MCF 10A (cell line): Measurements from ENCODE around the gene ANGPTL7. TPM values are rescaled to one million over a fixed set of nuclear protein-coding genes. Genes with fewer than 3 reads are reported as not detected.

Experiments
- BruUV-seq: library from RNA; stranded (reverse); fragments of 400-500 nt; replicated peaks from 2 replicates; lab custom pipeline; 2021; lab: Mats Ljungman, UMichigan
- CTCF ChIA-PET: fragments of 300-600 bp; sonication (Branson Sonifier 250); formaldehyde crosslinking; extraction: SDS; loops from one replicate; lab custom pipeline; 2021; ENCODE audit warnings: antibody characterized with exemption, inconsistent platforms; lab: Yijun Ruan, JAX
- POLR2A ChIA-PET: fragments of 300-600, 350-650 bp; sonication (Branson Sonifier 250); formaldehyde crosslinking; extraction: SDS; loops from one replicate; lab custom pipeline; 2020; ENCODE audit warnings: antibody characterized with exemption, inconsistent platforms; lab: Yijun Ruan, JAX
- DNase-seq: peaks from one replicate; pipeline ENCODE4 v3.0.0-alpha.2; 2018; ENCODE audit not compliant: unreplicated experiment
- H3K27ac Mint-ChIP-seq: one replicate; pipeline ENCODE4 v1.8.0; 2022; ENCODE audit warnings: mild to moderate bottlenecking, low read depth, mixed read lengths; ENCODE audit not compliant: unreplicated experiment
- H3K27me3 Mint-ChIP-seq: one replicate; pipeline ENCODE4 v1.8.0; 2022; ENCODE audit warnings: mixed read lengths; ENCODE audit not compliant: insufficient read depth, unreplicated experiment
- H3K36me3 Mint-ChIP-seq: one replicate; pipeline ENCODE4 v1.8.0; 2022; ENCODE audit warnings: mild to moderate bottlenecking, moderate library complexity, mixed read lengths; ENCODE audit not compliant: insufficient read depth, unreplicated experiment
- H3K4me1 Mint-ChIP-seq: one replicate; pipeline ENCODE4 v1.8.0; 2022; ENCODE audit warnings: mixed read lengths; ENCODE audit not compliant: insufficient read depth, unreplicated experiment
- H3K4me3 Mint-ChIP-seq: one replicate; pipeline ENCODE4 v1.8.0; 2022; ENCODE audit warnings: mild to moderate bottlenecking, moderate library complexity, mixed read lengths; ENCODE audit not compliant: unreplicated experiment
- H3K9me3 Mint-ChIP-seq: one replicate; pipeline ENCODE4 v1.8.0; 2022; ENCODE audit warnings: mixed read lengths; ENCODE audit not compliant: unreplicated experiment
- intact Hi-C: fragments of 100-400 bp; cut with micrococcal nuclease; formaldehyde crosslinking; loops from 2 replicates; pipeline ENCODE4 v1.14.1; 2022
- total RNA-seq: library from RNA; stranded (reverse); gene quantifications from 2 replicates; pipeline ENCODE4 v1.2.3, GENCODE V29; 2022
- TF ChIP-seq, protein P1 (sequence below): fragments of 200-600 bp; IDR thresholded peaks from one replicate; pipeline ENCODE4 v1.8.0; 2022; ENCODE audit warnings: antibody characterized with exemption, mild to moderate bottlenecking; ENCODE audit not compliant: unreplicated experiment

ANGPTL7 gene
- total RNA-seq, 1 experiment from 2014 or later, result not detected

DNA sequence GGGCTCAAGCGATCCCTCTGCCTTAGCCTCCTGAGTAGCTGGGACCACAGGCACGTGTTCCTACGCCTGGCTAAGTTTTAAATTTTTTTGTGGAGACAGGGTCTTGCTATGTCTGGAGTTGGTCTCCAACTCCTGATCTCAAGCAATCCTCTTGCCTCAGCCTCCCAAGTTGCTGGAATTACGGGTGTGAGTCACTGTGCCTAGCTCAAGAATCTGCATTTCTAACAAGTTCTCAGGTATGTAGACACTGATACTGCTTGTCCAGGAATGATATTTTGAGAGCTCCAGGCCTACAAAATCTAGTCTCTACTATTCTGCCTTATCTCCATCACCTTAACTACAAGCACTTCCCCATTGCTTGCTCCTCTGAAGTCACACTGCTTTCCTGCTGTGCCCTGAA is 22.3 kb downstream of the ANGPTL7 start:
- intact Hi-C loops, result no loop called here
- no TSS peak for BruUV-seq
- CTCF ChIA-PET, result interaction anchor here (0.7 to 1.4 kb wide), 3 partner anchors 23 to 1340 kb away, joined by 3 to 8 read pairs (median 6); no protein-coding TSS in a partner anchor
- DNase-seq, result no peak
- H3K27me3 Mint-ChIP-seq, result no peaks in the 10 kb centered on the region
- no peaks in the 10 kb centered on the region for H3K4me1 Mint-ChIP-seq
- H3K4me3 Mint-ChIP-seq, result no peak overlapping the region
- POLR2A ChIA-PET, result no interaction called here
- H3K36me3 Mint-ChIP-seq, result peaks cover 82% of the 10 kb centered on the region
- TF ChIP-seq, protein P1, sequence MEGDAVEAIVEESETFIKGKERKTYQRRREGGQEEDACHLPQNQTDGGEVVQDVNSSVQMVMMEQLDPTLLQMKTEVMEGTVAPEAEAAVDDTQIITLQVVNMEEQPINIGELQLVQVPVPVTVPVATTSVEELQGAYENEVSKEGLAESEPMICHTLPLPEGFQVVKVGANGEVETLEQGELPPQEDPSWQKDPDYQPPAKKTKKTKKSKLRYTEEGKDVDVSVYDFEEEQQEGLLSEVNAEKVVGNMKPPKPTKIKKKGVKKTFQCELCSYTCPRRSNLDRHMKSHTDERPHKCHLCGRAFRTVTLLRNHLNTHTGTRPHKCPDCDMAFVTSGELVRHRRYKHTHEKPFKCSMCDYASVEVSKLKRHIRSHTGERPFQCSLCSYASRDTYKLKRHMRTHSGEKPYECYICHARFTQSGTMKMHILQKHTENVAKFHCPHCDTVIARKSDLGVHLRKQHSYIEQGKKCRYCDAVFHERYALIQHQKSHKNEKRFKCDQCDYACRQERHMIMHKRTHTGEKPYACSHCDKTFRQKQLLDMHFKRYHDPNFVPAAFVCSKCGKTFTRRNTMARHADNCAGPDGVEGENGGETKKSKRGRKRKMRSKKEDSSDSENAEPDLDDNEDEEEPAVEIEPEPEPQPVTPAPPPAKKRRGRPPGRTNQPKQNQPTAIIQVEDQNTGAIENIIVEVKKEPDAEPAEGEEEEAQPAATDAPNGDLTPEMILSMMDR, result no peak
- H3K27ac Mint-ChIP-seq, result no peak overlapping the region
- H3K9me3 Mint-ChIP-seq, result no peaks in the 10 kb centered on the region

DNA sequence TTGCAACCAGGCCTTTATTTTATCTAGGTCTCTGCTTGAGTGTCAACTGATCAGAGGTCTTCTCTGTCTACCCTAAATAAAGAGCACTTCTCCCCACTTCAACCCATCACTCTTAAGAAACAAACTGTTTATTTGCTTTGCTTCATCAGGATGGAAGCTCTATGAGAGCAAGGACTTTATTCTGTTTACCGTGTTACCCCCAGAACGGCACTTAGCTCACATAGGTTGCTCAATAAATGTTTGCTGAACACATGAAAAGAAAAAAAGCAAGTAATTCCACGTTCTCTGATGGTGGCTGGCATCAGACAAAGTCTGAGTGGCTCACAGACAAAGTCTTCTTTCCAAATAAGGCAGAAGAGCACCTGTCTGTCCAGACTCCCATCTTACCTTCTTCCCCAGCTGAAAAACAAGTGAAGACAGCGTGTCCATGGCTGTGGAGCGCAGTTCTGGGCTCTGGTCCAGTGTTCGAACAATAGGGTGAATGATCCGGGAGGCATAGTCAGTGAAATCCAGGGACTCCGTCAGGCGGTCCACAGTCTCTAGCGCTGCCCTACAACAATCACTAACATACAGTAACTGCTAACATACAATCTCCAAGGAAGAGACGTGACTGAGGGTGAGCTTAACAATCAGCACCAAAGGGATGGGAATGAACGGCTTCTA is 22.9 kb downstream of the ANGPTL7 start:
- H3K4me1 Mint-ChIP-seq, result no peaks in the 10 kb centered on the region
- H3K9me3 Mint-ChIP-seq, result no peaks in the 10 kb centered on the region
- H3K27ac Mint-ChIP-seq, result no peak overlapping the region
- peaks cover 85% of the 10 kb centered on the region for H3K36me3 Mint-ChIP-seq
- no peaks in the 10 kb centered on the region for H3K27me3 Mint-ChIP-seq
- POLR2A ChIA-PET, result no interaction called here
- TF ChIP-seq, protein P1, result no peak
- no TSS peak for BruUV-seq
- CTCF ChIA-PET, result interaction anchor here (0.7 to 1.4 kb wide), 3 partner anchors 23 to 1340 kb away, joined by 3 to 8 read pairs (median 6); no protein-coding TSS in a partner anchor
- no peak for DNase-seq
- intact Hi-C loops, result no loop called here
- no peak overlapping the region for H3K4me3 Mint-ChIP-seq

DNA sequence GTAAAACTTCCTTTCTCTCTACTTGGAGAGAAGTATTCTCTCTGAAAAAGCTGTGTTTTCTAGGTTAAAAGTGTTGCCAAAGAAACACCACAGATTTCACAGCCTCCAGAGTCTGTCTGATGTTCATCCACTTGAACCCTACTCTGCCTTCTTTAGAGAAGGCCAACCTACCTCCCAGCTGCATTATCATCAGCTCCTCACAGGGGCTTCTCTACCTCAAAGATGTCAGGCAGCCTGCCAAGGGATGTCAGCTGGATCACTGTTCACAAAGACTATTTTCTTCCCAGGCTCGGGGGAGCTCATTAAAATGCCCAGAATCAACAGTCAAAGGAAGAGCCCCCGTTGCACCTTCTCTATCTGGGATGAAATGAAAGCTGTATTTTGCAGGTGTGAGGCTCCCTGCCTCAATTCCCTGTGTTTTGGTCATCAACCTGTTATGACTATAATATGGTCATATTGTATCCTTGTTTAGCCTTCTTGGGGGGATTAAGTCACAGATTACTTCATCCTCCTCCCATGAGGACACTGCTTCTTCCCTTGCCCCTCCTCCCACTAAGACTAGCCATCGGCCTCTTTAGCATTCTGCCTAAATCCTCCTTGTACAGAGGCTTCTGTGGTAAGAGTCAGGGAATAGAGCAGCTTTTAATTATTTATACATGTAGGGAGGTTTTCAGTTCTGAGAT is 25.7 kb downstream of the ANGPTL7 start:
- intact Hi-C loops, result no loop called here
- CTCF ChIA-PET, result interaction anchor here (1.1 kb wide), 1 partner anchor 10 kb away, joined by 3 read pairs; no protein-coding TSS in a partner anchor
- H3K36me3 Mint-ChIP-seq, result peaks cover 95% of the 10 kb centered on the region
- no TSS peak for BruUV-seq
- no peaks in the 10 kb centered on the region for H3K4me1 Mint-ChIP-seq
- H3K4me3 Mint-ChIP-seq, result no peak overlapping the region
- DNase-seq, result no peak
- H3K27ac Mint-ChIP-seq, result no peak overlapping the region
- H3K9me3 Mint-ChIP-seq, result no peaks in the 10 kb centered on the region
- TF ChIP-seq, protein P1, result no peak
- no peaks in the 10 kb centered on the region for H3K27me3 Mint-ChIP-seq
- POLR2A ChIA-PET, result interaction anchor here (0.6 kb wide), 1 partner anchor 194 kb away, joined by 5 read pairs; no protein-coding TSS in a partner anchor

DNA sequence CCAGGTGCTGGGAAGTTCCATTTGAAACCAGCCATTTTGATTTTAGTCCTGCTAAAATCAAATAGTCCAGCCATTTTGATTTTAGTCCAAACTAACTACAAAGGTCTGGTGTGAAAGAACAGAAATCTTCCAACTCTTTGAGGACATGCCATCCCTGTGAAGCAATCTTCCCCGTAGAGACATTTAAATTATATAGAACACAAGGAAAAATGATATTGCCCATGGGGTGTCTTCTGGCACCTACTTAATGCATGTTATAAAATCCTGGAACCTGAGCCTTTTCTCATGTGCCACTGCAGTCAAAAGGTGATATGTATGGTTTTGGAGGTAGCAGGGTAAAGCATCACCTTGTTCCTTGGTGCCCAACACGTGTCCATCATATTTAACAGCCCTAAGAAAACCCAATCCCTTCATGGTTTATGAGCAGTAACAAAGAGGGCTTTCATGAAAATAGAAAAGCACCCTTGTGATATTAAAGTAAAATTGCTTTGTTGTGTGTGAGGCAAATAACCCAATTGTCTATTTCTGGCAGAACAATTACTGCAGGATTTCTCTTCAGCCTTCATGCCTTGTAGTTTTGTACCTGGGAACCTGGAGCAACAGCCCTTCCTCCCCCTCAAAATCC is 26.3 kb downstream of the ANGPTL7 start:
- CTCF ChIA-PET, result interaction anchor here (1.1 kb wide), 1 partner anchor 10 kb away, joined by 3 read pairs; no protein-coding TSS in a partner anchor
- TF ChIP-seq, protein P1, result no peak
- POLR2A ChIA-PET, result interaction anchor here (1.0 to 1.3 kb wide), 2 partner anchors 8 to 47 kb away, joined by 3 to 4 read pairs; partner anchors contain the start of gene MTOR

More for the DNA sequence above, 26.3 kb downstream of the ANGPTL7 start:
- DNase-seq, result no peak
- BruUV-seq, result no TSS peak
- no peaks in the 10 kb centered on the region for H3K4me1 Mint-ChIP-seq
- no peak overlapping the region for H3K4me3 Mint-ChIP-seq
- H3K9me3 Mint-ChIP-seq, result no peaks in the 10 kb centered on the region
- no peaks in the 10 kb centered on the region for H3K27me3 Mint-ChIP-seq
- intact Hi-C loops, result no loop called here
- no peak overlapping the region for H3K27ac Mint-ChIP-seq
- peaks cover 98% of the 10 kb centered on the region for H3K36me3 Mint-ChIP-seq
